RWPE2 (cell line): ENCODE results near the gene DDX17.

ENCODE experiments used
- ATAC-seq: fragments of 200-7000 bp; cut with Tn5 transposase; 3 replicates; pipeline ENCODE4 v1.9.1; 2021; ENCODE audit warnings: low read depth
- DNase-seq: peaks from one replicate; pipeline ENCODE4 v3.0.0-alpha.2; 2020; ENCODE audit warnings: low spot score
- H3K27ac ChIP-seq: fragments of 450-650 bp; 2 replicates; pipeline ENCODE4 v1.5.1; 2017; ENCODE audit warnings: mild to moderate bottlenecking; ENCODE audit not compliant: poor library complexity, severe bottlenecking
- H3K27me3 ChIP-seq: fragments of 250-450 bp; sonication (Bioruptor Pico); 2 replicates; pipeline ENCODE4 v1.5.1; 2021; ENCODE audit warnings: mild to moderate bottlenecking, moderate library complexity; ENCODE audit not compliant: insufficient read depth, poor library complexity, severe bottlenecking
- H3K36me3 ChIP-seq: fragments of 250-450 bp; sonication (Bioruptor Pico); 2 replicates; pipeline ENCODE4 v1.5.1; 2020; ENCODE audit warnings: low read depth, mild to moderate bottlenecking, moderate library complexity
- H3K4me1 ChIP-seq: fragments of 250-450 bp; sonication (Bioruptor Pico); 2 replicates; pipeline ENCODE4 v1.5.1; 2021; ENCODE audit warnings: mild to moderate bottlenecking, moderate library complexity; ENCODE audit not compliant: insufficient read depth, poor library complexity, severe bottlenecking
- H3K4me3 ChIP-seq: fragments of 250-450 bp; sonication (Bioruptor Pico); 2 replicates; pipeline ENCODE4 v1.5.1; 2021; ENCODE audit warnings: mild to moderate bottlenecking, moderate library complexity; ENCODE audit not compliant: severe bottlenecking
- H3K9me3 ChIP-seq: fragments of 250-450 bp; sonication (Bioruptor Pico); 2 replicates; pipeline ENCODE4 v1.5.1; 2021; ENCODE audit warnings: mild to moderate bottlenecking, moderate library complexity; ENCODE audit not compliant: severe bottlenecking
- TF ChIP-seq, protein P1 (sequence below): fragments of 450-650 bp; IDR thresholded peaks from one replicate; pipeline ENCODE4 v1.5.1; 2017; ENCODE audit warnings: mild to moderate bottlenecking, moderate library complexity; ENCODE audit not compliant: poor library complexity, severe bottlenecking

DDX17 gene

DNA sequence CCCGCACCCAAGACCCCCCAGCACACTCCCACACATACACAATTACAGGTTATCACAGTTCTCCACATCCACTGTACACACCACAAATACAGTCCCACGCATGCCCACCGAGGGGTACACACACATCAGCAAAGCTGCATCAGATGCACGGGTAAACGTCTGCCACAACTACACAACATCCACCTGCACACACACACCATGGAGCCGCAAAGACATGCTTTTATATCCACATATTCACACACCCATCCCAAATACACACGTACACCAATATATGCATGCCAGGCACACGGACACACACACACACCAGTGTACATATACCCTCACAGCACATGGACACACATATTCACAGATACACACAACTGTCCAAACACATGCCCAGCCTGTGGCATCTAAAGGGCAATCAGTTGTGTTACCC, 45.7 kb downstream of the DDX17 start:
- no peak for ATAC-seq
- no peaks in the 10 kb centered on the region for H3K4me1 ChIP-seq
- H3K4me3 ChIP-seq, result no peak overlapping the region
- H3K36me3 ChIP-seq, result no peaks in the 10 kb centered on the region
- DNase-seq, result no peak
- H3K27ac ChIP-seq, result no peak overlapping the region
- no peaks in the 10 kb centered on the region for H3K9me3 ChIP-seq
- H3K27me3 ChIP-seq, result peaks cover 13% of the 10 kb centered on the region
- TF ChIP-seq, protein P1, sequence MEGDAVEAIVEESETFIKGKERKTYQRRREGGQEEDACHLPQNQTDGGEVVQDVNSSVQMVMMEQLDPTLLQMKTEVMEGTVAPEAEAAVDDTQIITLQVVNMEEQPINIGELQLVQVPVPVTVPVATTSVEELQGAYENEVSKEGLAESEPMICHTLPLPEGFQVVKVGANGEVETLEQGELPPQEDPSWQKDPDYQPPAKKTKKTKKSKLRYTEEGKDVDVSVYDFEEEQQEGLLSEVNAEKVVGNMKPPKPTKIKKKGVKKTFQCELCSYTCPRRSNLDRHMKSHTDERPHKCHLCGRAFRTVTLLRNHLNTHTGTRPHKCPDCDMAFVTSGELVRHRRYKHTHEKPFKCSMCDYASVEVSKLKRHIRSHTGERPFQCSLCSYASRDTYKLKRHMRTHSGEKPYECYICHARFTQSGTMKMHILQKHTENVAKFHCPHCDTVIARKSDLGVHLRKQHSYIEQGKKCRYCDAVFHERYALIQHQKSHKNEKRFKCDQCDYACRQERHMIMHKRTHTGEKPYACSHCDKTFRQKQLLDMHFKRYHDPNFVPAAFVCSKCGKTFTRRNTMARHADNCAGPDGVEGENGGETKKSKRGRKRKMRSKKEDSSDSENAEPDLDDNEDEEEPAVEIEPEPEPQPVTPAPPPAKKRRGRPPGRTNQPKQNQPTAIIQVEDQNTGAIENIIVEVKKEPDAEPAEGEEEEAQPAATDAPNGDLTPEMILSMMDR, result no peak

DNA sequence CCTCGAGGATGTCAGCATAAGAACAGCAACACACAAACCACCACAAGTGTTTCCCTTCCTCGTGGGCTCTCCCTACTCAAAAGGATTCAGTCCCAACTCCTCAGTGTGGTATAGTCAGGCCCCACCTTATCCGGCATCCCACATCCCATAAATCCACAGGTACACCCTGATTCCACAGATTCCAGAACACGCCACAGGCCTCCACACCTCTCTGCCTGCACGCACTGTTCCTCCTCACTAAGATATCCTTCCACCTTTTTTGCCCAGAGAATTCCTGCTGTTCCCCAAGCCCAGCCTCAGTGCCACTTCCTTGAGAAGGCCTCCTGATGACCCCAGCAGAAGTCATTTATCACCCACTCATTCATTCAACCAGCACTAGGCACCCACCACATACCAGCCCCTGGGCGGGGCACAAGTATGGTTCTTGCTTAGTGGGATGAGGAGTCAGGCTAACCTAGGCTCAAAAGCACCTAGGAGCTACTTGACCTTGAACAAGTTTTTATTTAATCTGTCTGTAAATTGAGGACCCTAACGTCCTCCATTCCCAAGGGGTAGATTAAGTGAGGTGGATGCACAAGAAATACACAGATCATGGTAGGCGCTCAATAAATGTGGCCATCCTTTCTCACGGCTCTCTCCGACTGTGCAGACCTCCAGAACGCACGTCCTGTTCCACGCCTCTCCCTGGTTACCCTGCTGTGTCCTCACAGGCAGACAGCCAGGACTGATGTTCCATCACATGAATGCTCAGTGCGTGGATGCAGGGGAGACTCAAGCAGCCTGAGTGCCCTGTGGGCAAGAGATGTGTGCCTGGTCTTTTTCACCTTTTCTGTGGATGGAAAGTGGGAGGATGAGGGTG, 49.0 kb downstream of the DDX17 start:
- H3K9me3 ChIP-seq, result no peaks in the 10 kb centered on the region
- no peaks in the 10 kb centered on the region for H3K36me3 ChIP-seq
- ATAC-seq, result peak; percentile 11; the same call in 1 of the 3 replicates
- peaks cover 30% of the 10 kb centered on the region for H3K27me3 ChIP-seq
- no peak overlapping the region for H3K4me3 ChIP-seq
- TF ChIP-seq, protein P1, result no peak
- no peak overlapping the region for H3K27ac ChIP-seq
- no peaks in the 10 kb centered on the region for H3K4me1 ChIP-seq
- DNase-seq, result no peak

DNA sequence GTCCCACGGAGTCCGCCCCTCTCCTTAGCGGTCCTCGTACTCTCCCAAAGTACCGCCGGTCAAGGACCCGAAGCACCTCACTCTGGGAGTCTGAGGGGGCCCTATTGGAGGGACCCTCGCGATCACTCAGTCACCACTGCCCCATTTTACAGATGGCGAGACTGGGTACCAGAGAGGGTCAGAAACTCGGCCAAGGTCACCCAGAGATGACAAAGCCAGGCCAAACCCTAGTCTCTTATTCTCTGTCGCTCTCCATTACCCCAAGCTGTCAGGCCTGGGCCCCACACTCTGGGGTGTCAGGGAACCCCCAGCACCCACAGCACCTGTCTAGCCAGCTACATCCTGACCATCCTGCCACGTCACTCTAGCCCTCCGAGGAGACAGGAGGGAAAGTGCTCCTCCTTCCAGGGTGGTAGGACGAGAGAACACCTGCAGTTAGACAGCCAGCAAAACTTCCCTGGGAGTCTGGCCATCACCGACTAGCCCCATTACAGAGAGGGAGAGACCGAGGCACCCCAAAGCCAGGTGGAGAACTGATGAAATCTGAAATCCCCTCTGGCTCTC, 49.8 kb downstream of the DDX17 start:
- Histone ChIP-seq H3K4me3 (no peak overlapping the region), H3K27ac (no peak overlapping the region), H3K27me3 (peaks cover 26% of the 10 kb centered on the region), H3K9me3 (no peaks in the 10 kb centered on the region), H3K4me1 (no peaks in the 10 kb centered on the region), H3K36me3 (no peaks in the 10 kb centered on the region)
- no peak for ATAC-seq
- TF ChIP-seq, protein P1, result no peak
- no peak for DNase-seq

DNA sequence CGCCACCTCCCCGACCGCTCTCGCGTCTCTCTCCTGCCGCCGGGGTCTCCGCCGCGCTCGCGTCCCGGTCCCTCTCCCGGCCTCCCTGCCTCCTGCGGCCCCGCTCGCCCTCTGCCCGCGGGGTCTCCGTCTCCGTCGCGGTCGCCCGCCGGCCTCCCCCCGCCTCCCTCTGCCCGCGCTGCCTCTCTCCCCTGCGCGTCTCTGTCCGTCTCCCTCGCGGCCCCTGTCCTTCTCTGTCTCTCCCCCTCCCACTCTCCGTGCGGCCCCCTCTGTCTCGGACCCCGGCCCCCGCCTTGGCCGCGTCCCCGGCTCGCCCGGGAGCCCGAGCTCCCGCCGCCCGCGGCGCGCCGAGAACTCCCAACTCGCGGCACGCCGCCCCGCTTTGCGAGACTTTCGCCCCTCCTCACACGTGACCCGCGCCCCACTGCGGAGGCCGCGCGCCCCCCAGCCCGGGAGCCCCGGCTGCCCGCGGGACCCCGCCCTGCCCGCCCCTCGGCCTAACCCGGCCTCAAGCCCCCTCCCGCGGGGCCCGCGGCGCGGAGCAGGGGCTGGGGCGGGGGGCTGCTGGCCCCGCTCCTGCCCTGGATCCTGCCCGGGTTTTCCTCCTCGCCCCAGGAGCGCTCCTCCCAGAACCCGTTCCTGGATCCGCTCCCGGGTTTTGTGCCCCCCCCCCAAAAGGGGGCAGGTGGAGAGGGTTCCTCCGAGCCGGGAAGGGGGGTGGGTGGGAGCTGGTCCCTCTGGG, 50.4 kb downstream of the DDX17 start:
- H3K36me3 ChIP-seq, result no peaks in the 10 kb centered on the region
- no peaks in the 10 kb centered on the region for H3K4me1 ChIP-seq
- ATAC-seq, result no peak
- H3K27ac ChIP-seq, result no peak overlapping the region
- peaks cover 29% of the 10 kb centered on the region for H3K27me3 ChIP-seq
- H3K9me3 ChIP-seq, result no peaks in the 10 kb centered on the region
- peak overlapping the region; percentile 32 for H3K4me3 ChIP-seq
- no peak for DNase-seq
- TF ChIP-seq, protein P1, result no peak
